GM12878 (cell line): ENCODE data around the gene NAV2. TPM values are rescaled to one million over a fixed set of nuclear protein-coding genes. Genes with fewer than 3 reads are reported as not detected.

ENCODE experiments used
- ATAC-seq: fragments of 200-7000 bp; cut with Tn5 transposase; 3 replicates; pipeline ENCODE4 v1.9.1; 2020; ENCODE audit warnings: mild to moderate bottlenecking, moderate library complexity
- BruUV-seq: library from RNA; stranded (reverse); fragments of 400-500 nt; replicated peaks from 2 replicates; lab custom pipeline; 2021; lab: Mats Ljungman, UMichigan
- CTCF ChIA-PET: fragments of 300-600 bp; sonication (Branson Sonifier 250); formaldehyde crosslinking; extraction: SDS; loops from one replicate; lab custom pipeline; 2021; ENCODE audit warnings: inconsistent platforms; lab: Yijun Ruan, JAX
- POLR2A ChIA-PET: fragments of 350-600 bp; formaldehyde crosslinking; extraction: SDS; loops from one replicate; lab custom pipeline; 2021; ENCODE audit warnings: inconsistent platforms; lab: Charles Lee
- RAD21 ChIA-PET: fragments of 300-600 bp; sonication (Branson Sonifier 250); formaldehyde crosslinking; loops from one replicate; lab custom pipeline; 2023; ENCODE audit warnings: antibody characterized with exemption; ENCODE audit not compliant: unreplicated experiment; lab: Charles Lee
- SMC1A ChIA-PET: fragments of 300-600 bp; sonication (Branson Sonifier 250); formaldehyde crosslinking; loops from one replicate; lab custom pipeline; 2023; ENCODE audit not compliant: unreplicated experiment, uncharacterized antibody; lab: Charles Lee
- DNase-seq: peaks from one replicate; pipeline ENCODE4 v3.0.0-alpha.2; 2011; ENCODE audit warnings: low read depth, low spot score
- FAIRE-seq: peaks from 3 replicates; lab custom pipeline; 2011; peaks lifted over from hg19 to GRCh38; lab: Jason Lieb, UNC
- H2AFZ ChIP-seq: 2 replicates; pipeline ENCODE4 v1.6.0; 2011; ENCODE audit warnings: low read depth, low read length, control low read depth; ENCODE audit not compliant: control insufficient read depth
- H3K27ac ChIP-seq: 2 replicates; pipeline ENCODE4 v1.5.1; 2011; ENCODE audit warnings: control low read depth; ENCODE audit not compliant: control insufficient read depth, insufficient read depth
- H3K27me3 ChIP-seq, 2 experiments: replicated peaks in 1 of 2; 2 replicates each; pipeline versions ENCODE4 v1.6.0 to v1.6.1; 2011; ENCODE audit warnings: low read length in 1 of 2; ENCODE audit not compliant: control insufficient read depth in 2 of 2, insufficient read depth in 2 of 2
- H3K36me3 ChIP-seq, 2 experiments: 2 replicates each; pipeline ENCODE4 v1.5.1; 2011; ENCODE audit warnings: low read length in 1 of 2; ENCODE audit not compliant: control insufficient read depth in 2 of 2, insufficient read depth in 2 of 2
- H3K4me1 ChIP-seq: 2 replicates; pipeline ENCODE4 v1.6.1; 2011; ENCODE audit warnings: mild to moderate bottlenecking, low read length, moderate library complexity, mixed read lengths; ENCODE audit not compliant: control insufficient read depth, insufficient read depth
- H3K4me2 ChIP-seq: 2 replicates; pipeline ENCODE4 v1.6.0; 2011; ENCODE audit warnings: control low read depth; ENCODE audit not compliant: control insufficient read depth, insufficient read depth
- H3K4me3 ChIP-seq: fragments of 200-600 bp; sonication (generic); 2 replicates; pipeline ENCODE4 v1.5.1; 2016
- H3K79me2 ChIP-seq: 2 replicates; pipeline ENCODE4 v1.6.0; 2011; ENCODE audit warnings: low read length; ENCODE audit not compliant: control insufficient read depth, insufficient read depth
- H3K9ac ChIP-seq: 2 replicates; pipeline ENCODE4 v1.8.0; 2011; ENCODE audit warnings: low read length, control low read depth, mixed read lengths; ENCODE audit not compliant: control insufficient read depth, insufficient read depth
- H3K9me3 ChIP-seq: replicated peaks from 3 replicates; pipeline ENCODE4 v1.5.1; 2011; ENCODE audit warnings: mild to moderate bottlenecking, low read length; ENCODE audit not compliant: control insufficient read depth, insufficient read depth
- H4K20me1 ChIP-seq: 2 replicates; pipeline ENCODE4 v1.6.0; 2011; ENCODE audit not compliant: control insufficient read depth, insufficient read depth
- BHLHE40 ChIP-seq, 2 experiments: fragments of 450-650 bp in 1 of 2; IDR thresholded peaks; 2 replicates each; pipeline ENCODE4 v1.6.1; 2011 to 2017; ENCODE audit warnings: low read depth in 2 of 2, borderline replicate concordance in 1 of 2, improper control_type of control experiment in 1 of 2, low read length in 1 of 2, mild to moderate bottlenecking in 1 of 2
- HDAC2 ChIP-seq: fragments of 200-600 bp; sonication (generic); IDR thresholded peaks from 2 replicates; pipeline ENCODE4 v1.6.1; 2017
- POLR2AphosphoS5 ChIP-seq: IDR thresholded peaks from 2 replicates; pipeline ENCODE4 v1.6.1; 2011; ENCODE audit warnings: mild to moderate bottlenecking, low read length, inconsistent platforms
- YBX1 ChIP-seq: fragments of 450-650 bp; IDR thresholded peaks from 2 replicates; pipeline ENCODE4 v1.6.1; 2016; ENCODE audit warnings: antibody characterized with exemption
- ZNF207 ChIP-seq: fragments of 450-650 bp; IDR thresholded peaks from 2 replicates; pipeline ENCODE4 v1.6.1; 2014; ENCODE audit warnings: antibody characterized with exemption, mild to moderate bottlenecking, borderline replicate concordance
- WGBS: methylation state at CpG from one replicate; pipeline ENCODE4 v1.1.6; 2016; ENCODE audit warnings: low lambda C conversion rate; ENCODE audit not compliant: insufficient replicate concordance, insufficient coverage; ENCODE audit errors: missing lambda C conversion rate; 5-methylcytosine and 5-hydroxymethylcytosine counted together
- in situ Hi-C: fragments of 300-500 bp; cut with MboI; formaldehyde crosslinking; loops from 9 replicates; pipeline ENCODE4 v1.14.3; 2018; ENCODE audit warnings: mixed read lengths
- intact Hi-C: fragments of 100-400 bp; cut with micrococcal nuclease; formaldehyde crosslinking; loops from one replicate; pipeline ENCODE4 v1.14.2; 2022; ENCODE audit not compliant: unreplicated experiment
- polyA plus RNA-seq, 11 experiments: library from polyadenylated mRNA; depleted of rRNA in 4 of 11; unstranded in 6 of 11; stranded (reverse) in 5 of 11; fragments of >200 nt; fragmentation: Nextera tagmentation in 4 of 11; fragmentation: Illumina TruSeq in 1 of 11; extraction: Ambion mirVana in 4 of 11; extraction: Trizol in 1 of 11; gene quantifications; 1 replicate in 1 of 11; 2 replicates in 10 of 11; pipeline versions ENCODE4 v1.2.1 to v1.2.3, GENCODE V29; 2011 to 2016; ENCODE audit warnings: inconsistent platforms in 2 of 11, missing spikeins in 2 of 11, low read depth in 1 of 11
- total RNA-seq, 4 experiments: library from RNA; depleted of rRNA in 3 of 4; stranded (reverse); fragments of >200 nt in 3 of 4; fragmentation: Illumina TruSeq in 1 of 4; extraction: Trizol in 1 of 4; gene quantifications; 2 replicates each; pipeline versions ENCODE4 v1.2.1 to v1.2.3, GENCODE V29; 2013 to 2021
- TF ChIP-seq, protein P1 (sequence below): fragments of 150-350 bp; IDR thresholded peaks from 2 replicates; pipeline ENCODE4 v1.6.1; 2016; ENCODE audit warnings: low read depth, low read length
- TF ChIP-seq, protein P2 (sequence below): IDR thresholded peaks from 2 replicates; pipeline ENCODE4 v1.6.1; 2012; ENCODE audit warnings: low read length, inconsistent platforms

NAV2 gene
- total and polyA plus RNA-seq, 10 of the 15 experiments (the other 5 are each of a cell fraction or from before 2014, with no cell fraction given) = 0.35 to 6.1 (median 1.1) TPM

DNA sequence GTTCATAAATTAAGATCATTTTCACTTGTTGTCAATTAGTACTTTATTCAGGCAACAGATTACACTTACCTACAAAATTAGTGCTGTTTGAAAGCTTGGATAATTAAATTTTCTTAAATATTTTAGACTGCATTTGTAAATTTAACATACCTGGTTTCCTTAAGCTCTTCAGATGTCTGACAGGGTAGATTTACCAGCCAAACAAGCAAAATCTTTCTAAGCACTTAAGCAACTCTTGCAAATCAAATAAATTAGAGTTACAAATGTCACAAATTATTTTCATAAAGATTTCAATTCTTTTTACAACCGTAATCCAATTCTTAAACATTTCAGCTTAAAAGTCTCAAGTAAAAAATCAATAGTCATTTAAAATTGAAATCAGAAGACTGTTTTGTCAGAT lies 317.8 kb downstream of the NAV2 start (continued):
- TF ChIP-seq, protein P1, sequence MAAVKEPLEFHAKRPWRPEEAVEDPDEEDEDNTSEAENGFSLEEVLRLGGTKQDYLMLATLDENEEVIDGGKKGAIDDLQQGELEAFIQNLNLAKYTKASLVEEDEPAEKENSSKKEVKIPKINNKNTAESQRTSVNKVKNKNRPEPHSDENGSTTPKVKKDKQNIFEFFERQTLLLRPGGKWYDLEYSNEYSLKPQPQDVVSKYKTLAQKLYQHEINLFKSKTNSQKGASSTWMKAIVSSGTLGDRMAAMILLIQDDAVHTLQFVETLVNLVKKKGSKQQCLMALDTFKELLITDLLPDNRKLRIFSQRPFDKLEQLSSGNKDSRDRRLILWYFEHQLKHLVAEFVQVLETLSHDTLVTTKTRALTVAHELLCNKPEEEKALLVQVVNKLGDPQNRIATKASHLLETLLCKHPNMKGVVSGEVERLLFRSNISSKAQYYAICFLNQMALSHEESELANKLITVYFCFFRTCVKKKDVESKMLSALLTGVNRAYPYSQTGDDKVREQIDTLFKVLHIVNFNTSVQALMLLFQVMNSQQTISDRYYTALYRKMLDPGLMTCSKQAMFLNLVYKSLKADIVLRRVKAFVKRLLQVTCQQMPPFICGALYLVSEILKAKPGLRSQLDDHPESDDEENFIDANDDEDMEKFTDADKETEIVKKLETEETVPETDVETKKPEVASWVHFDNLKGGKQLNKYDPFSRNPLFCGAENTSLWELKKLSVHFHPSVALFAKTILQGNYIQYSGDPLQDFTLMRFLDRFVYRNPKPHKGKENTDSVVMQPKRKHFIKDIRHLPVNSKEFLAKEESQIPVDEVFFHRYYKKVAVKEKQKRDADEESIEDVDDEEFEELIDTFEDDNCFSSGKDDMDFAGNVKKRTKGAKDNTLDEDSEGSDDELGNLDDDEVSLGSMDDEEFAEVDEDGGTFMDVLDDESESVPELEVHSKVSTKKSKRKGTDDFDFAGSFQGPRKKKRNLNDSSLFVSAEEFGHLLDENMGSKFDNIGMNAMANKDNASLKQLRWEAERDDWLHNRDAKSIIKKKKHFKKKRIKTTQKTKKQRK = no peak
- no peak for TF ChIP-seq HDAC2
- TF ChIP-seq YBX1 = no peak
- no peak for TF ChIP-seq BHLHE40 (IDR thresholded peaks at IDR 0.05; ENCODE audit: borderline replicate concordance in 1 of 2, low read depth in 2 of 2, low read length in 1 of 2)
- no peak for TF ChIP-seq ZNF207
- no peak for TF ChIP-seq POLR2AphosphoS5

DNA sequence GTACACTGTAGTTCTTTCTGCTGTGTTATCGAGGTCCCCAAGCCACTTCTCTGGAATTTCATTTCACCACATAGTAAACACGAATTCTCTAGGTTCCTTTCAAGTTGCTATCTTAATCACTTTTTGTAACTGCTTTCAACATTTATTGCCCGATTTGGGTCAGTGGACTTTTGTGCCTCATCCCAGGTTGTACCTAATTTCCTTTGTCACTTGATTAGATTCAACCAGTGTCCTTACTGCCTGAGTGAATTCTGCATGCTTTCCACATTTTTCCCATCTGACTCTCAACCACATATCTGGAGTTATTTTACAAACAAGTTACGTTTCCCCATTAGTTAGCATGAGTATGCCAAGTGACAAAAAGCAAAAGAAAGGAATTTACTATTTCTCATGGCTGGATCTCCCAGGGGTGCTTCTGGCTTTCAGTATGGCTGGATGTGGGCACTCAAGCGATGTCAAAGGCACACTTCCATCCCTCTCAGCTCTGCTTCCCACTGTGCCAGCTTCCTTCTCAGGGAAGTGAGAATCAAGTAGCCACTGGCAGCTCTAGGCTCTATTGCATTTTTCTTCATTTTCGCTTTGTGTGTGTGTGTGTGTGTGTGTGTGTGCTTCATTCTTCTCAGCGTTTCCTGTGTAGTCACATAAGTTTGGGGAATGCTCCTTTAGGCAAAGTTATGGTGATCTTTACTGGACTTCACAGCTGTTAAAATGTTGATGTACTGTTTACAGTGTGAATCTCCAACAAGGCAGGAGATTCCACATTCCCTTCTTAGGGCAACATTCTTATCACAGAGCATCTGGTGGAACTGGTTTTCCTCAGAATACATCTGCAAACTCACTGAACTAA lies 318.7 kb downstream of the NAV2 start:
- in situ Hi-C loops = no loop called here
- FAIRE-seq = no peak
- no peaks in the 10 kb centered on the region for H4K20me1 ChIP-seq
- H2AFZ ChIP-seq = no peak overlapping the region
- no peak overlapping the region for H3K4me3 ChIP-seq
- BruUV-seq = no TSS peak
- no peaks in the 10 kb centered on the region for H3K4me1 ChIP-seq
- TF ChIP-seq, protein P2, sequence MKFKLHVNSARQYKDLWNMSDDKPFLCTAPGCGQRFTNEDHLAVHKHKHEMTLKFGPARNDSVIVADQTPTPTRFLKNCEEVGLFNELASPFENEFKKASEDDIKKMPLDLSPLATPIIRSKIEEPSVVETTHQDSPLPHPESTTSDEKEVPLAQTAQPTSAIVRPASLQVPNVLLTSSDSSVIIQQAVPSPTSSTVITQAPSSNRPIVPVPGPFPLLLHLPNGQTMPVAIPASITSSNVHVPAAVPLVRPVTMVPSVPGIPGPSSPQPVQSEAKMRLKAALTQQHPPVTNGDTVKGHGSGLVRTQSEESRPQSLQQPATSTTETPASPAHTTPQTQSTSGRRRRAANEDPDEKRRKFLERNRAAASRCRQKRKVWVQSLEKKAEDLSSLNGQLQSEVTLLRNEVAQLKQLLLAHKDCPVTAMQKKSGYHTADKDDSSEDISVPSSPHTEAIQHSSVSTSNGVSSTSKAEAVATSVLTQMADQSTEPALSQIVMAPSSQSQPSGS = no peak
- TF ChIP-seq, all 136 proteins: peak for 0
- intact Hi-C loops = no loop called here
- ChIA-PET CTCF (interaction anchor here (0.7 to 1.2 kb wide), 2 partner anchors 9 to 79 kb away, joined by 3 to 4 read pairs; no protein-coding TSS in a partner anchor), POLR2A (no interaction called here), RAD21 (no interaction called here), SMC1A (no interaction called here)
- Histone ChIP-seq H3K27me3 (no peaks in the 10 kb centered on the region), H3K36me3 (no peaks in the 10 kb centered on the region), H3K79me2 (no peaks in the 10 kb centered on the region), H3K9me3 (no peaks in the 10 kb centered on the region), H3K27ac (no peak overlapping the region), H3K4me2 (no peak overlapping the region), H3K9ac (no peak overlapping the region)
- WGBS = 5% methylated on average over 7 of the region's 7 CpGs
- DNase-seq (no peak), ATAC-seq (no peak)
